Measurements from ENCODE around the gene CDKL1.

GRCh38 chr14:50403419-50403818 is 6.7 kb upstream of the CDKL1 start:
- TF ChIP-seq, protein P1, sequence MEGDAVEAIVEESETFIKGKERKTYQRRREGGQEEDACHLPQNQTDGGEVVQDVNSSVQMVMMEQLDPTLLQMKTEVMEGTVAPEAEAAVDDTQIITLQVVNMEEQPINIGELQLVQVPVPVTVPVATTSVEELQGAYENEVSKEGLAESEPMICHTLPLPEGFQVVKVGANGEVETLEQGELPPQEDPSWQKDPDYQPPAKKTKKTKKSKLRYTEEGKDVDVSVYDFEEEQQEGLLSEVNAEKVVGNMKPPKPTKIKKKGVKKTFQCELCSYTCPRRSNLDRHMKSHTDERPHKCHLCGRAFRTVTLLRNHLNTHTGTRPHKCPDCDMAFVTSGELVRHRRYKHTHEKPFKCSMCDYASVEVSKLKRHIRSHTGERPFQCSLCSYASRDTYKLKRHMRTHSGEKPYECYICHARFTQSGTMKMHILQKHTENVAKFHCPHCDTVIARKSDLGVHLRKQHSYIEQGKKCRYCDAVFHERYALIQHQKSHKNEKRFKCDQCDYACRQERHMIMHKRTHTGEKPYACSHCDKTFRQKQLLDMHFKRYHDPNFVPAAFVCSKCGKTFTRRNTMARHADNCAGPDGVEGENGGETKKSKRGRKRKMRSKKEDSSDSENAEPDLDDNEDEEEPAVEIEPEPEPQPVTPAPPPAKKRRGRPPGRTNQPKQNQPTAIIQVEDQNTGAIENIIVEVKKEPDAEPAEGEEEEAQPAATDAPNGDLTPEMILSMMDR (IDR thresholded peaks at IDR 0.05; ENCODE audit: low read length) = no peak
- TF ChIP-seq EZH2 (IDR thresholded peaks at IDR 0.05; ENCODE audit: borderline replicate concordance, low read length) = no peak
